ENCODE measurements around the gene NAB1.

- no peak for TF ChIP-seq CTCF (IDR thresholded peaks at IDR 0.05; ENCODE audit: borderline replicate concordance, extremely low read depth, low read length, poor library complexity, severe bottlenecking)
- no peak for TF ChIP-seq EZH2 (IDR thresholded peaks at IDR 0.05; ENCODE audit: borderline replicate concordance, low read depth, low read length, severe bottlenecking)
These were observed 1.9 kb upstream of the NAB1 start for GRCh38 chr2:190646780-190647522.
